Neural crest cell (in vitro differentiated cells): ENCODE data around the gene NIPBL. TPM values are rescaled to one million over a fixed set of nuclear protein-coding genes. Genes with fewer than 3 reads are reported as not detected.
"Not testable (repeated sequence)": the region's sequence is repeated elsewhere in the genome, so short reads cannot be mapped to it uniquely, and the experiment has no call there.

Experiments used
- DNase-seq: peaks from one replicate; pipeline ENCODE4 v3.0.0; 2021; ENCODE audit warnings: low read depth, mixed read lengths, low spot score
- H3K27ac Mint-ChIP-seq: one replicate; pipeline ENCODE4 v1.8.0; 2021; ENCODE audit warnings: mild to moderate bottlenecking, mixed read lengths; ENCODE audit not compliant: unreplicated experiment
- H3K27me3 Mint-ChIP-seq: 2 replicates; pipeline ENCODE4 v1.8.0; 2021; ENCODE audit warnings: low read depth, mild to moderate bottlenecking, mixed read lengths
- H3K36me3 Mint-ChIP-seq: 2 replicates; pipeline ENCODE4 v1.8.0; 2021; ENCODE audit warnings: low read depth, mild to moderate bottlenecking, mixed read lengths
- H3K4me1 Mint-ChIP-seq: 2 replicates; pipeline ENCODE4 v1.8.0; 2021; ENCODE audit warnings: mixed read lengths
- H3K4me3 Mint-ChIP-seq: one replicate; pipeline ENCODE4 v1.8.0; 2021; ENCODE audit warnings: mild to moderate bottlenecking, mixed read lengths
- H3K9me3 Mint-ChIP-seq: 2 replicates; pipeline ENCODE4 v1.8.0; 2021; ENCODE audit warnings: mixed read lengths
- CTCF ChIP-seq: fragments of 200-600 bp; sonication (generic); conservative IDR thresholded peaks from 2 replicates; pipeline ENCODE4 v1.5.0; 2021; ENCODE audit warnings: antibody characterized with exemption, mild to moderate bottlenecking
- total RNA-seq: library from RNA; stranded (reverse); gene quantifications from 2 replicates; pipeline ENCODE4 v1.2.1, GENCODE V29; 2021

NIPBL gene
- total RNA-seq, 1 donor from 2014 or later = 66.3 TPM

- H3K9me3 Mint-ChIP-seq = no peaks in the 10 kb centered on the region
- TF ChIP-seq CTCF = peak; percentile 72
- H3K27ac Mint-ChIP-seq = no peak overlapping the region
- H3K4me1 Mint-ChIP-seq = peaks cover 6% of the 10 kb centered on the region
- no peak for DNase-seq
- no peak overlapping the region for H3K4me3 Mint-ChIP-seq
- H3K27me3 Mint-ChIP-seq = no peaks in the 10 kb centered on the region
- peaks cover 9% of the 10 kb centered on the region for H3K36me3 Mint-ChIP-seq
Observed at GRCh38 chr5:37005946-37006540, 129.5 kb downstream of the NIPBL start.

GRCh38 chr5:37013181-37013580 is 136.6 kb downstream of the NIPBL start:
- DNase-seq, H3K4me3 Mint-ChIP-seq, H3K9me3 Mint-ChIP-seq, H3K27ac Mint-ChIP-seq, H3K27me3 Mint-ChIP-seq, H3K4me1 Mint-ChIP-seq: not testable (repeated sequence)
- peaks cover 17% of the 10 kb centered on the region for H3K36me3 Mint-ChIP-seq

GRCh38 chr5:37014321-37014720 is 137.8 kb downstream of the NIPBL start:
- Mint-ChIP-seq H3K4me1 (no peaks in the 10 kb centered on the region), H3K27me3 (no peaks in the 10 kb centered on the region), H3K4me3 (no peak overlapping the region), H3K9me3 (no peaks in the 10 kb centered on the region), H3K36me3 (peaks cover 24% of the 10 kb centered on the region), H3K27ac (no peak overlapping the region)
- DNase-seq = no peak
- no peak for TF ChIP-seq CTCF

DNA sequence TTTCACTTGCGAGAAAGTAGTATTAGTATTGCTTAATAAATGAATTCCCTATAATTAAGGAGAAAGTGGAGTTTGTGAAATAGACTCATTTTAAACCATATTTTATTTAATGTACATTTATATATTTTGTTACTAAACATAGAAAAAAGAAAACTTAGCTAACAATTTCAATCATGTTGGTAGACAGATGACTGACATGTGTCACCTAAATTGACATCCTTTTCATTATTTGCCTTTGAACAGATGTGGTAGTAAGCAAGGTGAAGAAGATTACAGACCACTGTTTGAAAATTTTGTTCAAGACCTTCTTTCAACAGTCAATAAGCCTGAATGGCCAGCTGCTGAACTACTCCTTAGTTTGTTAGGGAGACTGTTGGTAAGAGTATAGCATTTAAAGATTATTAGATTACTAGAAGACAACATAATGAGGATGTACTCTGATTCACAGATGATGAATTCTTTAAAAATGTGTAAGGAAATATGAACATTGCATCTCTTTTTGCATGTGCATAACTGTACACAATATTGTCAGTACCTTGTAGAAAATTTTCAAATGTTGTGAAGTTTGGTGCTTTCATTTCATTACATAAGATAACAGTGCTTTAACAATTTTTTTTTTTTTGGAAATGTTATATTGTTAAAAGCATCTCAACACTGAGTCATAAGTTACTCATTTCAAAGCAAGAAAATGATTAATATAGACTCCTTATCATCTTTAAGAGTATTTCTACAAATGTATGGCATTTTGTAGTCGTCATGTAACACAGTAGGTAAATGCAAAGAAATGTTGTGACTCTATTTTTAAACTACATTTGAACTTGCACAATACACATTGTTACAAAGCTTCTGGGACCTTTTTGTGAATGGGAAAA is 139.5 kb downstream of the NIPBL start:
- no peaks in the 10 kb centered on the region for H3K27me3 Mint-ChIP-seq
- H3K4me1 Mint-ChIP-seq = no peaks in the 10 kb centered on the region
- no peak for TF ChIP-seq CTCF
- H3K9me3 Mint-ChIP-seq = no peaks in the 10 kb centered on the region
- no peak overlapping the region for H3K4me3 Mint-ChIP-seq
- no peak for DNase-seq
- H3K36me3 Mint-ChIP-seq = peaks cover 23% of the 10 kb centered on the region
- no peak overlapping the region for H3K27ac Mint-ChIP-seq

DNA sequence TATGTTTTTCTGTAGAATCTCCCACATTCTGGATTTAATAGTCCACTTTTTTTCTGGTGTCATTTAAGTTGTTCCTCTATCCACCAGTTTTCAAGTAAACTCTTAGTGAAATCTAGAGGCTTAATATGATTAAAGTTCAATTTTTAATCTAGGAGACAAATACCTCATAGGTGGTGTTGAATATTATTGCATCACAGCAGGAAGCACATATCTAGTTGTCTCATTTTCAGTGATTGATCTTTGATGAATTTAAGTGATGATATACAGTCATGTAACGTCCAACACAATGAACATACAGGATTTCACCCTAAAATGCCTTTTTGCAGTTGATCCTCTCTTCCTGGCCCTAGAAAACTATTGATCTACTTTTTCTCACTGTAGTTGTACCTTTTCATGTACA is 152.3 kb downstream of the NIPBL start:
- peaks cover 7% of the 10 kb centered on the region for H3K36me3 Mint-ChIP-seq
- no peaks in the 10 kb centered on the region for H3K4me1 Mint-ChIP-seq
- H3K27me3 Mint-ChIP-seq = no peaks in the 10 kb centered on the region
- no peak for DNase-seq
- no peak for TF ChIP-seq CTCF
- H3K27ac Mint-ChIP-seq = no peak overlapping the region
- no peak overlapping the region for H3K4me3 Mint-ChIP-seq
- no peaks in the 10 kb centered on the region for H3K9me3 Mint-ChIP-seq

- Mint-ChIP-seq H3K36me3 (peaks cover 7% of the 10 kb centered on the region), H3K9me3 (no peaks in the 10 kb centered on the region), H3K4me1 (no peaks in the 10 kb centered on the region), H3K27me3 (no peaks in the 10 kb centered on the region), H3K4me3 (no peak overlapping the region), H3K27ac (no peak overlapping the region)
- no peak for TF ChIP-seq CTCF
- no peak for DNase-seq
Observed at GRCh38 chr5:37029436-37029835, 152.9 kb downstream of the NIPBL start.
